ENCODE data around the gene NME9. TPM values are rescaled to one million over a fixed set of nuclear protein-coding genes. Genes with fewer than 3 reads are reported as not detected.

NME9 gene
- total and polyA plus RNA-seq, 2 of the 4 experiments (the other 2 are of a cell fraction) = not detected

DNA sequence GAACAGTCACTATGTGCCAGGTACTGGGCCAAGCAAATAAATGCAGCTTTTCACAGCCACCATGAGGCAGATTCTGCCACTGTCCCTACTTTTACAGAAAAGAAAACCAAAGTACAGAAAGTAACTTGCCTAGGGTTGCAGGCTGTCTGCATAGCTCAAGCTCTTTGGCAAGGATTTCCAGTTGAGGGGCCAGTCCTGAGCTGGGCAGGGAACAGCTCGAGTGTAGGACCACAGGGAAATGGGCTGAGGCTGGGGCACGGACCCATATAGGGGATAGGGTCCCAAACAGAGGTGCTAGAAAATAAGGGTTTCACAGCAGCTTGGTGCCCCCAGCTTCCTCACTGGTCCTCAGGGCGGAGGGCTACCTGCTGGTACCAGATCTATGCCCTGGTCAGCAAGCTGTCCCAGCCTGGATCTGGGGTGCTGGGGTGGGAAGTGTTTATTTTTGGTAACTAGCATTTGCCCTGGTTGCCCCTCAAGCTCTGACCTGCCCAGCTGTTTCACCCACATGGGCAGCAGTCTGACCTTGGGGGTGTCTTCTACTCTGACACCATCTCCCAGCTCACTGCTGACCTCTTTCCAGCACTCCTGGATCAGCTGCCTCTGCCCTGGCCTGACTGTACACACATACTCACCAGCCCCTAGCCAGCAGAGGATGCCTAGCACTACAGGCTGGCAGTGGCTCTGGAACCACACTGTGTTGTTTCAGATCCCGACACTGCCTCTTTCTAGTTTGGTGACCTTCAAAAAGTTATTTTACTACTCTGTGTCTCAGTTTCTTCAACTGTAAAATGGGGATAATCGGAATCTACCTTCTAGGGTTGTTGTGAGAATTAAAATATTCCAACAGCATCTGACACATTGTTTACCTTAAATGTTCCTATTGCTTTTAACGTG, 35.0 kb upstream of the NME9 start (continued):
- no peak for TF ChIP-seq MAZ (IDR thresholded peaks at IDR 0.05; ENCODE audit: borderline replicate concordance, low read depth, low read length)

DNA sequence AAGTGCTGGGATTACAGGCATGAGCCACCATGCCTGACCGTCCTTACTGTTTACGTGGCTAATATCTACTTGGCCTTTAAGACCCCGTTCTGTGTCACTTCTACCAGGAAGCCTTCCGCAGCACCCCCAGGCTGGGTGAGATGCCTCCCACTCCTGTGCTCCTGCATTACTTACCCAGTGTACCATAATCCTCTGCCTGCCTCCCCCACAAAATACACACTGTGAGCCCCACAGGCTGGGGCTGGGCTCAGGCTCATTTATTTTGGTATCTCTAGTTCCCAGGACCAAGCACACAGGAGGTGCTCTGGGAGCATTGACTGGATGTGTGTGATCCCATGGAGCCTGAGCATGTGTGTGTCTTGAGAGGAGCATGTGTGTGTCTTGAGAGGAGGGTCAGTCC, 33.7 kb upstream of the NME9 start:
- no peak overlapping the region for H3K9ac ChIP-seq (ENCODE audit: low read depth, low read length)
- 100% methylated on average over 3 of the region's 4 CpGs; no CpG with 5 or more reads in 1 of the 2 experiments for WGBS, 2 experiments (ENCODE audit: extremely low coverage in 2 of 2, insufficient read length in 1 of 2)
- dilution Hi-C loops (cut with HindIII; ENCODE audit: low sequenced_read_pairs, unreplicated experiment) (no loop called here), in situ Hi-C loops (cut with MboI; ENCODE audit: low sequenced_read_pairs) (no loop called here), intact Hi-C loops (cut with micrococcal nuclease) (no loop called here)
- H2BK5ac ChIP-seq (ENCODE audit: low read depth, low read length, poor library complexity, severe bottlenecking) = no peak overlapping the region
- ChIA-PET CTCF (interaction anchor here (0.6 kb wide), 1 partner anchor 151 kb away, joined by 3 read pairs; no protein-coding TSS in a partner anchor), POLR2A (ENCODE audit: unreplicated experiment) (no interaction called here)
- H2AK9ac ChIP-seq (replicated peaks; ENCODE audit: low read depth, low read length, poor library complexity) = no peak overlapping the region
- no peak for DNase-seq
- H4K5ac ChIP-seq (ENCODE audit: low read depth, low read length) = no peak overlapping the region
- H3K9me1 ChIP-seq (ENCODE audit: insufficient read depth, low read length) = peaks cover 26% of the 10 kb centered on the region; the same call in 1 of the 2 replicates
- no peak overlapping the region for H2BK20ac ChIP-seq (ENCODE audit: low read depth, low read length)
- peaks cover 16% of the 10 kb centered on the region for H4K20me1 ChIP-seq (ENCODE audit: insufficient read depth, low read length)
- TF ChIP-seq CEBPB (IDR thresholded peaks at IDR 0.05; ENCODE audit: low read depth, low read length) (no peak), RCOR1 (IDR thresholded peaks at IDR 0.05; ENCODE audit: insufficient replicate concordance, low read length) (no peak), CHD1 (IDR thresholded peaks at IDR 0.05; ENCODE audit: low read depth, low read length) (no peak), POLR2A (IDR thresholded peaks at IDR 0.05; ENCODE audit: low read depth, low read length) (no peak), FOS (IDR thresholded peaks at IDR 0.05; ENCODE audit: low read depth, low read length) (no peak), MAFK (IDR thresholded peaks at IDR 0.05; ENCODE audit: low read depth, low read length) (no peak), NFE2L2 (IDR thresholded peaks at IDR 0.05; ENCODE audit: low read depth, low read length) (no peak), MXI1 (IDR thresholded peaks at IDR 0.05; ENCODE audit: borderline replicate concordance, low read depth, low read length) (no peak), MAZ (IDR thresholded peaks at IDR 0.05; ENCODE audit: borderline replicate concordance, low read depth, low read length) (no peak), RFX5 (IDR thresholded peaks at IDR 0.05; ENCODE audit: low read depth, low read length) (no peak), RAD21 (IDR thresholded peaks at IDR 0.05; ENCODE audit: low read length) (no peak)
- TF ChIP-seq, protein P1, sequence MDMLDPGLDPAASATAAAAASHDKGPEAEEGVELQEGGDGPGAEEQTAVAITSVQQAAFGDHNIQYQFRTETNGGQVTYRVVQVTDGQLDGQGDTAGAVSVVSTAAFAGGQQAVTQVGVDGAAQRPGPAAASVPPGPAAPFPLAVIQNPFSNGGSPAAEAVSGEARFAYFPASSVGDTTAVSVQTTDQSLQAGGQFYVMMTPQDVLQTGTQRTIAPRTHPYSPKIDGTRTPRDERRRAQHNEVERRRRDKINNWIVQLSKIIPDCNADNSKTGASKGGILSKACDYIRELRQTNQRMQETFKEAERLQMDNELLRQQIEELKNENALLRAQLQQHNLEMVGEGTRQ (IDR thresholded peaks at IDR 0.05; ENCODE audit: low read depth, low read length) = no peak
- H2AK5ac ChIP-seq (ENCODE audit: low read depth, low read length) = no peak overlapping the region
- no peak overlapping the region for H4K8ac ChIP-seq (ENCODE audit: low read depth in 2 of 2, low read length in 2 of 2)
- H3K36me3 ChIP-seq (ENCODE audit: control insufficient read depth, insufficient read depth, low read length) = peaks cover 3% of the 10 kb centered on the region; the same call in 1 of the 2 replicates
- no peak overlapping the region for H3K56ac ChIP-seq (ENCODE audit: extremely low read depth, insufficient read depth, low read length)
- H3K4me3 ChIP-seq (ENCODE audit: insufficient read depth, low read depth, low read length) = no peak overlapping the region
- no peak overlapping the region for H3K14ac ChIP-seq (replicated peaks; ENCODE audit: low read depth, low read length)
- ATAC-seq (ENCODE audit: low read depth) = no peak
- H3K4me2 ChIP-seq (ENCODE audit: low read depth, low read length) = no peak overlapping the region
- H3K9me3 ChIP-seq (ENCODE audit: control insufficient read depth, insufficient read depth, low read length) = no peaks in the 10 kb centered on the region
- H4K91ac ChIP-seq (ENCODE audit: insufficient read depth, low read depth, low read length) = no peak overlapping the region
- no peak overlapping the region for H3K27ac ChIP-seq (ENCODE audit: insufficient read depth, low read length)
- no peaks in the 10 kb centered on the region for H3K27me3 ChIP-seq (ENCODE audit: control insufficient read depth, insufficient read depth, low read length)
- no peak overlapping the region for H3K4ac ChIP-seq (ENCODE audit: low read depth, low read length)
- no peak overlapping the region for H3K18ac ChIP-seq (ENCODE audit: low read depth, low read length)
- no peak overlapping the region for H3K23ac ChIP-seq (ENCODE audit: low read depth, low read length)
- H2AFZ ChIP-seq (replicated peaks; ENCODE audit: low read length, poor library complexity) = no peak overlapping the region
- peaks cover 16 to 53% of the 10 kb centered on the region in 2 experiments for H3K79me1 ChIP-seq (ENCODE audit: low read depth in 1 of 2, low read length in 2 of 2)
- H3K4me1 ChIP-seq (ENCODE audit: control insufficient read depth, insufficient read depth, low read length) = peaks cover 5% of the 10 kb centered on the region; the same call in 1 of the 2 replicates
- no TSS peak for BruUV-seq (replicated peaks)
- no peak overlapping the region for H2BK15ac ChIP-seq (ENCODE audit: low read depth, low read length)
- H2BK120ac ChIP-seq (ENCODE audit: low read depth, low read length) = no peak overlapping the region

Data from IMR-90 (cell line).